Lower leg skin (tissue), 3 donors: ENCODE results near the gene POU2F3.

Source experiments
- CTCF ChIP-seq, 3 donors: fragments of 450-650 bp; IDR thresholded peaks; one replicate each; pipeline ENCODE4 v1.5.1; 2016; ENCODE audit warnings: antibody characterized with exemption in 3 of 3, mild to moderate bottlenecking in 3 of 3, moderate library complexity in 2 of 3
- POLR2A ChIP-seq, 2 donors: fragments of 450-650 bp; IDR thresholded peaks; one replicate each; pipeline ENCODE4 v1.6.1; 2016 to 2017; ENCODE audit warnings: antibody characterized with exemption in 2 of 2, mild to moderate bottlenecking in 1 of 2, moderate library complexity in 1 of 2

DNA sequence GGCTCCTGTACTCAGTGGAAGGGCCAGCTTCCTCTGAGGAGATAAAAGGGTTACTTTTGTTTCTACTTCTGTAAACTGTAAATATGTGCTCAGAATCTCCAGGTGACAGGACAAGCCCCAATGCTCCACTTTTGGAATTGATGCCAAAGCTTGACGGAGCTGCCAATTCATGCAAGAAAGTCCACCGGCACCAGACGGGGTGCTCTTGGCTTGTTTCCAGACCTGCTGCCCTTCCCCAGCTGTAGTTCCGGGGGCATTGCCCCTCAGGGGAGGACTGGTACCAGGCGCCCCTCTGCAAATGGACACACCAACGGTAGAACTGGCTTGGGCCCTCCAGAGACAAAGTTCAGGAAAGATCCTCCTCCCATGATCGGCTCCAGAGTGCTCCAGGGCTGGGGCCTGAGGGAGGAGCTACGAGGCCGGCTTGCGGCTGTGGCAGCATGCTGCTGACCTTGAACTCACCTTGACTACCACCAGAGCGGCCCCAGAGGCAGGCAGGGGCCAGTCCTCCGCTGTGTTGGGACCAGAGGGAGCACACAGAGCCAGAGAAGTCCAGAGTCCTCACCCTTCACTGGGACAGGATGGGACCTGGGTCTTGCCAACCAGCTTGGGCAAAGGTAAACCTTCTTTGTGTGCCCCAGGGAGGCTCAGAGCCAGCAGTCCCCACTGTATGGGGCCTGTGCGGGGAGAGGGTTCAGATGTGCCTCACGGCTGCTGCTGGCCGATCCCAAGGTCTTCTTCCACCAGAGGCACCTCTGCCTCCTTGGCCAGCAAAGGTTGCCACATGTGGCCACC, 46.9 kb upstream of the POU2F3 start:
- TF ChIP-seq CTCF (IDR thresholded peaks at IDR 0.05) (no peak), POLR2A (IDR thresholded peaks at IDR 0.05) (no peak)
